Measurements from ENCODE around the gene TNRC6C.
"Not testable (repeated sequence)": the region's sequence is repeated elsewhere in the genome, so short reads cannot be mapped to it uniquely, and the experiment has no call there.

Gene TNRC6C

DNA sequence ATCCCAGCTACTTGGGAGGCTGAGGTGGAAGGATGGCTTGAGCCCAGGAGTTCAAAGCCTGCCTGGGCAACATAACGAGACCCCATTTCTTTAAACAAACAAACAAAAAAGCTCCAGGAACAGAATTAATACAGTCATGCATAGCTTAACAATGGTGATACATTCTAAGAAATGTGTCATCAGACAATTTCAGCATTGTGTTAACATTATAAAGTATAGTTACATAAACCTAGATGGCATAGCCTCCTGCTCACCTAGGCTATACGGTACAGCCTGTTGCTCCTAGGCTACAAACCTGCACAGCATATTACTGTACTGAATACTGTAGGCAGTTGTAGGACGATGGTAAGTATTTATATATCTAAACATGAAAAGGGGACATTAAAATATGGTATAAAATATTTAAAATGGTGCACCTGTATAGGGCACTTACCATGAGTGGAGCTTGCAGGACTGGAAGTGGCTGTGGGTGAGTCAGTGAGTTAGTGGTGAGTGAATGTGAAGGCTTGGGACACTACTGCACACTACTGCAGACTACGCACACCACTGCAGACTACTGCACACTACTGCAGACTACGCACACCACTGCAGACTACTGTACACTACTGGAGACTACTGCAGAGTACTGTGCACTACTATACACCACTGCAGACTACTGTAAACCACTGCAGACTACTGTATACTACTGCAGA is 95.4 kb downstream of the TNRC6C start:
- Histone ChIP-seq H3K4me1 (ENCODE audit: control insufficient read depth, insufficient read depth, low read length) (no peaks in the 10 kb centered on the region), H3K9me3 (ENCODE audit: control insufficient read depth, low read length) (no peaks in the 10 kb centered on the region), H3K27me3 (replicated peaks; ENCODE audit: control insufficient read depth, insufficient read depth, low read length) (no peaks in the 10 kb centered on the region), H3K36me3 (ENCODE audit: control insufficient read depth, insufficient read depth, low read length, severe bottlenecking) (peaks cover 32% of the 10 kb centered on the region), H3K4me3 (ENCODE audit: low read length) (no peak overlapping the region), H3K9ac (ENCODE audit: low read length) (no peak overlapping the region)
- peak; percentile 11 for DNase-seq (ENCODE audit: low read depth)

DNA sequence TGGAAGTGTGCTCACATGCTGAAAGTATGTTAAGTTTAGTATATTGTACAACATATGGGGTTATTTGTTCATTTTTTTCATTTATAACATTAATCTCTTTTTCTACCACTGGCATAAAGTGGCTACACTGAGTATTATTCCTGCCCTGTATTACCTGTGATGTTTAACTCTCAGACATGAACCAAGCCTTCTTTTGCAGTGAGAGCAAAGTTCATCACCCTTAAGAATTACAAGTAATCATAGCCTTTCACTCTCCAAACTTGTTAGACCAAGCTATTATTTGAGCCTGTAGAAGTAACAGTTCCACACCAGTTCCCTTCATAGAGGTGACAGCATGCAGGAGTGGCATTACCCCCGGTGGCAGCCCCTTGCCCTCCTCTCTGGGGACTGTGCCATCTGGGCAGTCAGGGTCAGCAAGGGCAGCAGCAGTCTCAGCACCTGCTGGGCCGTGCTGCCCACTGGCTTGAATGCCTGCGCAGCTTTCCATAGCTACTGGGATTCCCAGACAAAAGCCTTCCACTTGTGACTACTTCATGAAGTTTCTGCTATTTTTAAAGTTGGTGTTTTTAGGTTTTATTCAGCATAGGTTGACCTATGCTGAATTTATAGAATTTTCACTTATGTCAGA is 98.7 kb downstream of the TNRC6C start:
- no peaks in the 10 kb centered on the region for H3K27me3 ChIP-seq (replicated peaks; ENCODE audit: control insufficient read depth, insufficient read depth, low read length)
- DNase-seq (ENCODE audit: low read depth): no peak
- peaks cover 14% of the 10 kb centered on the region for H3K36me3 ChIP-seq (ENCODE audit: control insufficient read depth, insufficient read depth, low read length, severe bottlenecking)
- H3K4me3 ChIP-seq (ENCODE audit: low read length): no peak overlapping the region
- no peaks in the 10 kb centered on the region for H3K9me3 ChIP-seq (ENCODE audit: control insufficient read depth, low read length)
- peaks cover 3% of the 10 kb centered on the region for H3K4me1 ChIP-seq (ENCODE audit: control insufficient read depth, insufficient read depth, low read length)
- H3K9ac ChIP-seq (ENCODE audit: low read length): no peak overlapping the region

DNA sequence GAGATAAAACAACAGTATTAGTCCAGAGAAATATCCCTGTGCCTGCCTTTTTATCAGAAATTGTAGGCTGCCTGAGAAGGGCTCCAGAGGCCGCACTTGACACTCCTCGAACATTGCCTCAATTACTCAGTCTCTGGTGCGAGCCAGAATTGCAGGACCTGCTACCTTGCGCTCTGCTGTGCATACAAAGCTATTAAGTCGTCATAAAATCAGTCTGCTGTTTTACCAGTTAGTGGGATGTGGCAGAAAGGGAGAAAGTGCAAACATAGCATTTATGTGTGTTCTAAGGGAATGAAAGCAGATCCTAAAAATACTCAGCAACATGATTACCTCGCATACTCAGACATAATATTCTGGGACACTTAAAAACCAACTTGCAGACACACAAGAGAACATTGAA is 99.5 kb downstream of the TNRC6C start:
- Histone ChIP-seq H3K9ac (ENCODE audit: low read length) (no peak overlapping the region), H3K27me3 (replicated peaks; ENCODE audit: control insufficient read depth, insufficient read depth, low read length) (no peaks in the 10 kb centered on the region), H3K36me3 (ENCODE audit: control insufficient read depth, insufficient read depth, low read length, severe bottlenecking) (peaks cover 14% of the 10 kb centered on the region), H3K9me3 (ENCODE audit: control insufficient read depth, low read length) (no peaks in the 10 kb centered on the region), H3K4me3 (ENCODE audit: low read length) (no peak overlapping the region), H3K4me1 (ENCODE audit: control insufficient read depth, insufficient read depth, low read length) (peaks cover 3% of the 10 kb centered on the region)
- DNase-seq (ENCODE audit: low read depth): no peak

DNA sequence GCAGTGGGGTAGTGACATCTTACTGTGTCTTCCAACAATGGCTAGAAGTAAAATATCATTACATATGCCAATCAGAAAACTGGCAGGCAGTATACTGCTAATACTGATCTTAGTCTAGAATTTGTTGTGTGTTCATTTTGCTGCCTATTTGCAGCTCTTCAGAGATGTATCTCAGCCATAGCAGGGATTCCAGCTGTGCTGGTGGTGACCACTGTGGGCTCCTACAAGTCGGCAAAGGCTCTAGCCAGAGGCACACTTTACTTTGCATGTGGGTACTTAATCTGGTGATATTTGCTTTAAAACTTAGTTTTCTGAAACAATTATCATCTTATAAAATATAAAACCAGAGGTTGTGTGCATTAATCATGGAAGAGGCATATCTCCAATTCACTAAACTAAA is 100.1 kb downstream of the TNRC6C start:
- peaks cover 3% of the 10 kb centered on the region for H3K4me1 ChIP-seq (ENCODE audit: control insufficient read depth, insufficient read depth, low read length)
- DNase-seq (ENCODE audit: low read depth): no peak
- H3K9ac ChIP-seq (ENCODE audit: low read length): no peak overlapping the region
- H3K36me3 ChIP-seq (ENCODE audit: control insufficient read depth, insufficient read depth, low read length, severe bottlenecking): peaks cover 14% of the 10 kb centered on the region
- H3K9me3 ChIP-seq (ENCODE audit: control insufficient read depth, low read length): no peaks in the 10 kb centered on the region
- no peaks in the 10 kb centered on the region for H3K27me3 ChIP-seq (replicated peaks; ENCODE audit: control insufficient read depth, insufficient read depth, low read length)
- H3K4me3 ChIP-seq (ENCODE audit: low read length): no peak overlapping the region

DNA sequence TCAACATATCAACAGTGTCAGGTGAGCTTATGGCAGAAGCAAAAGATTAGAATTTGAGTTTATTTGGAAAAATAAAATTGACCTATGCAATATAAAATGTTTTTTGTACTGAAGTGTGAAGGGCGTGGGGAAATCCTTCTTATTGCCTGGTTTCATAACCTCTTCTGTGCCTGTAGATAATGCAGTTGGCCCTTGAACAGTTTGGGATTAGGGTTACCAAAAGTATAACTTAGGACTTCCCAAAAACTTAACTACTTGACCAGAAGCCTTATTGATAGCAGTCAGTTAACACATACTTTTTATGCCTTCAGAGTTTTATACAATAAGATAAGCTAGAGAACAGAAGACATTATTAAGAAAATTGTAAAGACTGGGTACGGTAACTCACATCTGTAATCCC is 104.1 kb downstream of the TNRC6C start:
- Histone ChIP-seq H3K4me1 (ENCODE audit: control insufficient read depth, insufficient read depth, low read length) (peaks cover 3% of the 10 kb centered on the region), H3K9me3 (ENCODE audit: control insufficient read depth, low read length) (no peaks in the 10 kb centered on the region), H3K27me3 (replicated peaks; ENCODE audit: control insufficient read depth, insufficient read depth, low read length) (no peaks in the 10 kb centered on the region), H3K9ac (ENCODE audit: low read length) (no peak overlapping the region), H3K36me3 (ENCODE audit: control insufficient read depth, insufficient read depth, low read length, severe bottlenecking) (peaks cover 9% of the 10 kb centered on the region), H3K4me3 (ENCODE audit: low read length) (no peak overlapping the region)
- no peak for DNase-seq (ENCODE audit: low read depth)

DNA sequence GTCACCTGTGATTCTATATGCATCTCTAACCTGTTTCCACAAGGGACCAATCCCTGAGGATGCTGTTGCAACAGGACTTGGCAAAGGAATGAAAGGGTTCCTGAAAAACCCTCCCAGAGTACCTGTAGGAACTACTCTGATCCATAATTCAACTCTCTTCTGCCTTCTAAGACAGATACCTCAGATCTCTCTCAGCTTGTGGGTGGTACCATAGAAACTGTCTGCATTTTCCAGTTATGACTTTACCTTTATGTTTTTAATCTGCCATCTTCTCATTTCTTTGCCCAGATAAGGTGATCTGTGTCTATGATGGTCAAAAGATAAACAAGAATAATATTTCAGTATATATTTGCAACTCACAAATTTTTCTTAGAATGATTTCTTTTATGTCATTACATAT is 105.0 kb downstream of the TNRC6C start:
- H3K27me3 ChIP-seq (replicated peaks; ENCODE audit: control insufficient read depth, insufficient read depth, low read length): no peaks in the 10 kb centered on the region
- H3K4me1 ChIP-seq (ENCODE audit: control insufficient read depth, insufficient read depth, low read length): peaks cover 3% of the 10 kb centered on the region
- no peak overlapping the region for H3K4me3 ChIP-seq (ENCODE audit: low read length)
- DNase-seq (ENCODE audit: low read depth): no peak
- peaks cover 9% of the 10 kb centered on the region for H3K36me3 ChIP-seq (ENCODE audit: control insufficient read depth, insufficient read depth, low read length, severe bottlenecking)
- no peaks in the 10 kb centered on the region for H3K9me3 ChIP-seq (ENCODE audit: control insufficient read depth, low read length)
- no peak overlapping the region for H3K9ac ChIP-seq (ENCODE audit: low read length)

DNA sequence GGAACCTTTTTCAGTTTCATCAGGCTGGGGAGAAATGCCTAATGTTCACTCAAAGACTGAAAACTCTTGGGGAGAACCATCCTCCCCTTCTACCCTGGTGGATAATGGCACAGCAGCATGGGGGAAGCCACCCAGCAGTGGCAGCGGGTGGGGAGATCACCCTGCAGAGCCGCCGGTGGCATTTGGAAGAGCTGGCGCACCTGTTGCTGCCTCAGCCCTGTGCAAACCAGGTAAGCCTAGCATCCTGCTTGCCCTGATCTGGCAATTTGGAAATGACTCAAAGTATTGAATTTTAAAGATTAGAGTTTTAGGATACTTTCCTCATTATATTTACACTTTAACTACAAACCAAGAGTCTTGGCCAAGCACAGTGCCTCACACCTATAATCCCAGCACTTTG is 106.2 kb downstream of the TNRC6C start:
- Histone ChIP-seq H3K9me3 (ENCODE audit: control insufficient read depth, low read length) (no peaks in the 10 kb centered on the region), H3K36me3 (ENCODE audit: control insufficient read depth, insufficient read depth, low read length, severe bottlenecking) (peaks cover 13% of the 10 kb centered on the region), H3K9ac (ENCODE audit: low read length) (no peak overlapping the region), H3K4me3 (ENCODE audit: low read length) (no peak overlapping the region), H3K27me3 (replicated peaks; ENCODE audit: control insufficient read depth, insufficient read depth, low read length) (no peaks in the 10 kb centered on the region), H3K4me1 (ENCODE audit: control insufficient read depth, insufficient read depth, low read length) (no peaks in the 10 kb centered on the region)
- DNase-seq (ENCODE audit: low read depth): no peak

DNA sequence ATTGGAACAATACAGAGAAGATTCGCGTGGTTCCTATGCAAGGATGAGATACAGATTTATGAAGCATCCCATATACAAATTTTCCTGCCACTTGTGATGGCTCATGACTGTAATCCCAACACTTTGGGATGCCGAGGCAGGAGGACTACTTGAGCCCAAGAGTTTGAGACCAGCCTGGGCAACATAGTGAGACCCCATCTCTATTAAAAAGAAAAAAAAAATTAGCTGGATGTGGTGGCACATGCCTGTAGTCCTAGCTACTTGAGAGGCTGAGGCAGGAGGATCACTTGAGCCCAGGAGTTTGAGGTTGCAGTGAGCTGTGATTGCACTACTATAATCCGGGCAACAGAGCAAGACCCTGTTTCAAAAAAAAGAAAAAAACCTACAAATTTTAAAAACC is 108.5 kb downstream of the TNRC6C start:
- H3K36me3 ChIP-seq (ENCODE audit: control insufficient read depth, insufficient read depth, low read length, severe bottlenecking): peaks cover 18% of the 10 kb centered on the region
- not testable (repeated sequence) for H3K27me3 ChIP-seq (replicated peaks; ENCODE audit: control insufficient read depth, insufficient read depth, low read length); H3K4me1 ChIP-seq (ENCODE audit: control insufficient read depth, insufficient read depth, low read length); H3K4me3 ChIP-seq (ENCODE audit: low read length); H3K9me3 ChIP-seq (ENCODE audit: control insufficient read depth, low read length); DNase-seq (ENCODE audit: low read depth); H3K9ac ChIP-seq (ENCODE audit: low read length)

DNA sequence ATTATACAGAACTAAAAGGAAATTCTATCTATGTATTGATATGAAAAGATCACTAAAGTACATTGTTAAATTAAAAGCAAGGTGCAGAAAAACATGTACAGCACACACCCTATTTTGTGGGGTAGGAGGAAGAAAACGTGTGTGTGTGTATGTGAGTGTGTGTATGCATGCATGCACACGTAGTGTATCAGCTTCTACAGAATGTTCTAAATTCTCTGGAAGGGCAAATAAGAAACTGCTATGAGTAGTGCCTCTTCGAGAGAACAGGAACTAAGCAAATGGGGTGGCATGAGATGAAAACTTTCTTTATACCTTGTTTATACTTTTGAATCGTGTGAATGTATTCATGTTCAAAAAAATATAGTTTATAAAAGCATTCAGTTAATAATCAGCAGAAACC is 111.2 kb downstream of the TNRC6C start:
- Histone ChIP-seq H3K4me1 (ENCODE audit: control insufficient read depth, insufficient read depth, low read length) (no peaks in the 10 kb centered on the region), H3K9me3 (ENCODE audit: control insufficient read depth, low read length) (peaks cover 4% of the 10 kb centered on the region), H3K9ac (ENCODE audit: low read length) (no peak overlapping the region), H3K27me3 (replicated peaks; ENCODE audit: control insufficient read depth, insufficient read depth, low read length) (no peaks in the 10 kb centered on the region), H3K4me3 (ENCODE audit: low read length) (no peak overlapping the region), H3K36me3 (ENCODE audit: control insufficient read depth, insufficient read depth, low read length, severe bottlenecking) (peaks cover 44% of the 10 kb centered on the region)
- DNase-seq (ENCODE audit: low read depth): no peak

DNA sequence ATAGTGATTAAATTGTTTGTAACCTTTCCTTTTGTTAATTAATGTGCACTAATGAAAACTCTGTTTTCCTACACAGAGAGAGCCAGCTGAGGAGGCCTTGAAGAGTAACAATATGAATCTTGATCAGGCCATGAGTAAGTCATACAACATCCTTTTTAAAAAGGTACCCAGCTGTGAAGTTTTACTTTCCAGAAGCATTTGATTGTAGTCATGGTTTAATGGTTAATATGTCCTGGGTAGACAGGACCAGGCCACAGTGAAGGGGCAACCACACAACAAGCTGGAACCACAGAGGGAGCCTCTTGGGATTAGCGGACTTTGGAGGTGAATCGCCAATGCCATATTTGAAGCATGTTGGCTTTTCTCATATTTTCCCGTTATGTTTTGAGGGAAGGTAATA is 114.5 kb downstream of the TNRC6C start:
- Histone ChIP-seq H3K9me3 (ENCODE audit: control insufficient read depth, low read length) (peaks cover 4% of the 10 kb centered on the region), H3K36me3 (ENCODE audit: control insufficient read depth, insufficient read depth, low read length, severe bottlenecking) (peaks cover 68% of the 10 kb centered on the region), H3K9ac (ENCODE audit: low read length) (no peak overlapping the region), H3K4me3 (ENCODE audit: low read length) (no peak overlapping the region), H3K4me1 (ENCODE audit: control insufficient read depth, insufficient read depth, low read length) (no peaks in the 10 kb centered on the region), H3K27me3 (replicated peaks; ENCODE audit: control insufficient read depth, insufficient read depth, low read length) (no peaks in the 10 kb centered on the region)
- DNase-seq (ENCODE audit: low read depth): no peak

DNA sequence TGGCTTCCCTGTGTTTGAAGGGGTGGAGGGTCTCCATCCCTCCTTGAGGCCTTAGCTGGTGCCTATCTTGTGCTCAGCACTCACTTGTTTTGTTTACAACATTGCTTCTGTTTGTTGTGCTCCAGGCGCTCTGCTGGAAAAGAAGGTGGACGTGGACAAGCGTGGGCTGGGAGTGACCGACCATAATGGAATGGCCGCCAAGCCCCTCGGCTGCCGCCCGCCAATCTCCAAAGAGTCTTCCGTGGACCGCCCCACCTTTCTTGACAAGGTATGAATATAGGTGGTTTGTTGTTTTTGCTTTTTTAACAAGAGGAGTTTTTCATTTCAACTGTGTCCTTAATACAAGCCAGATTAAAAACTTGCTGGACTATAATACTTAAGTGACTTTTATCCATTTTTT is 116.5 kb downstream of the TNRC6C start:
- Histone ChIP-seq H3K9me3 (ENCODE audit: control insufficient read depth, low read length) (peaks cover 4% of the 10 kb centered on the region), H3K4me1 (ENCODE audit: control insufficient read depth, insufficient read depth, low read length) (no peaks in the 10 kb centered on the region), H3K9ac (ENCODE audit: low read length) (no peak overlapping the region), H3K27me3 (replicated peaks; ENCODE audit: control insufficient read depth, insufficient read depth, low read length) (no peaks in the 10 kb centered on the region), H3K36me3 (ENCODE audit: control insufficient read depth, insufficient read depth, low read length, severe bottlenecking) (peaks cover 74% of the 10 kb centered on the region), H3K4me3 (ENCODE audit: low read length) (no peak overlapping the region)
- no peak for DNase-seq (ENCODE audit: low read depth)

DNA sequence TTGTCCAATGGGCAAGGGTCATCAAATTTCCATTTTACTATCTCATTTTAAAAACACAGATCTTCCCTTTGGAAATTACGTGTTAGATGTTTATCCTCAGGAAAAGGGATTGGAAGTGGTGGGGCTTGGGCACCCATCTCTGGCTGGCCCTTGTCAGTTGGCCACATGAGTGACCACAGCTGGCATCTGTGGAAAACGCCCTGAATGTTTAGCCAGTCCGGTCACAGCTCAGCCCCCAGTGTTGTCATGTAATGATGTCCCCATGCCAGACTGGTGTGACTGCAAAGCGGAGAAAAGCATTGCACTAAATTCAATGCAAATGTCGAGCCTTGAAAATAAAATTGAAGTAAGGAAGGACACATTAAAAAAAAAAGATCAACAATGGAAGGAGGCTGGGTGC is 117.0 kb downstream of the TNRC6C start:
- H3K27me3 ChIP-seq (replicated peaks; ENCODE audit: control insufficient read depth, insufficient read depth, low read length): no peaks in the 10 kb centered on the region
- DNase-seq (ENCODE audit: low read depth): no peak
- peaks cover 79% of the 10 kb centered on the region for H3K36me3 ChIP-seq (ENCODE audit: control insufficient read depth, insufficient read depth, low read length, severe bottlenecking)
- H3K4me1 ChIP-seq (ENCODE audit: control insufficient read depth, insufficient read depth, low read length): no peaks in the 10 kb centered on the region
- H3K4me3 ChIP-seq (ENCODE audit: low read length): no peak overlapping the region
- H3K9me3 ChIP-seq (ENCODE audit: control insufficient read depth, low read length): peaks cover 4% of the 10 kb centered on the region
- H3K9ac ChIP-seq (ENCODE audit: low read length): no peak overlapping the region

Measured in adipocyte (in vitro differentiated cells).